ENCODE measurements around the gene FUT8.

DNA sequence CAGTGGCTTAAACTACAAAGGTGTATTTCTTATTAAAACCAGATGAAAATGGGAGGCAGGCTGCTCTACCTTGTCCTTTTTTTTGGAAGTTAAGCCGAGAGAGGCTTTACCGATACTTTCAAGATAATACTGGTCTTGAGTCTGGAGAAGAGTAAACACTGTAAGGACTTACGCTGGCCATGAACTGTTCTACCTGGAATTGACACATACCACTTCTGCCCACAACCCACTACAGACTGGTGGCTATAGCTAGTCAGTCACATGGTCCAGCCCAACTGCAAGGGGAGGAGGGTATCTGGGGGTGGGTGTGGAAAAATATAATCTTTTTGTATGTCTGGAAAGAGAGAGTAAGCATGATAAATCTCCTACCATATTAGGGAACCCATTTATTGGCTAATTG is 4.4 kb upstream of the FUT8 start:
- TF ChIP-seq, protein P1, sequence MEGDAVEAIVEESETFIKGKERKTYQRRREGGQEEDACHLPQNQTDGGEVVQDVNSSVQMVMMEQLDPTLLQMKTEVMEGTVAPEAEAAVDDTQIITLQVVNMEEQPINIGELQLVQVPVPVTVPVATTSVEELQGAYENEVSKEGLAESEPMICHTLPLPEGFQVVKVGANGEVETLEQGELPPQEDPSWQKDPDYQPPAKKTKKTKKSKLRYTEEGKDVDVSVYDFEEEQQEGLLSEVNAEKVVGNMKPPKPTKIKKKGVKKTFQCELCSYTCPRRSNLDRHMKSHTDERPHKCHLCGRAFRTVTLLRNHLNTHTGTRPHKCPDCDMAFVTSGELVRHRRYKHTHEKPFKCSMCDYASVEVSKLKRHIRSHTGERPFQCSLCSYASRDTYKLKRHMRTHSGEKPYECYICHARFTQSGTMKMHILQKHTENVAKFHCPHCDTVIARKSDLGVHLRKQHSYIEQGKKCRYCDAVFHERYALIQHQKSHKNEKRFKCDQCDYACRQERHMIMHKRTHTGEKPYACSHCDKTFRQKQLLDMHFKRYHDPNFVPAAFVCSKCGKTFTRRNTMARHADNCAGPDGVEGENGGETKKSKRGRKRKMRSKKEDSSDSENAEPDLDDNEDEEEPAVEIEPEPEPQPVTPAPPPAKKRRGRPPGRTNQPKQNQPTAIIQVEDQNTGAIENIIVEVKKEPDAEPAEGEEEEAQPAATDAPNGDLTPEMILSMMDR (IDR thresholded peaks at IDR 0.05): no peak
- TF ChIP-seq POLR2A (IDR thresholded peaks at IDR 0.05): no peak
